HG03196 (cell line): ENCODE measurements around the gene TMUB2.
"Not testable (repeated sequence)": the region's sequence is repeated elsewhere in the genome, so short reads cannot be mapped to it uniquely, and the experiment has no call there.

ENCODE experiments used
- ATAC-seq: cut with Tn5 transposase; IDR thresholded peaks from one replicate; pipeline ENCODE4 v1.9.1; 2021; ENCODE audit not compliant: unreplicated experiment

TMUB2 gene

GRCh38 chr17:44218344-44219107, 31.8 kb downstream of the TMUB2 start:
- ATAC-seq = peak; percentile 31

DNA sequence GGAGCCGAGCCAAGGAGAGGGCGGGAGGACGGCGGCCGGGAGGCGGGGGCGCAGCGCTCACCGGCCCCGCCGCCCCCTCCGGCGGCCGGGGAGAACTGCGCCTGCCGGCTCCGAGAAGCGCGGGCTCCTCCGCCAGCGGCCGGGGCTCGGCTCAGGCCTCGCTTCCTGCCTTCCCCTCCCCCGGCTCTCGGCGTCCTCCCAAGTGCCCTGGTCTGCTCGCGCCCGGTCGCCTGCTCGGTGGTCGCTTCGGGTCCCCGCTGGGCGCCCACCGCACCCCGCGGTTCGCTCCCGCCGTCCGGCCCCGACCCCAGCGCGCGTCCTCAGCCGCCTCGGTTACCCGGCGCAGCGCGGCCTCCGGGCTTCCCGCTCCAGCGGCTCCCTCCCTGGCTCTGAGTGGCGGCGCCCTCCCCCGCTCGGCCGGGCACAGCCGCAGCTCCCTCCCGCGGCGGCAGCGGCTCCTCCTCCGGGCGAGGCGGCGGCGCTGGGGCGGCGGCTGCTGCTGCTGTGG, 32.4 kb downstream of the TMUB2 start:
- peak; percentile 32 for ATAC-seq

GRCh38 chr17:44219616-44220212, 32.9 kb downstream of the TMUB2 start, which contains the start of gene UBTF:
UBTF (minus strand) TSS chr17:44219675; CDS start chr17:44218229, 1,446 bp downstream.
- peak; percentile 9 for ATAC-seq

GRCh38 chr17:44220213-44221083, 33.7 kb downstream of the TMUB2 start:
- ATAC-seq = no peak

DNA sequence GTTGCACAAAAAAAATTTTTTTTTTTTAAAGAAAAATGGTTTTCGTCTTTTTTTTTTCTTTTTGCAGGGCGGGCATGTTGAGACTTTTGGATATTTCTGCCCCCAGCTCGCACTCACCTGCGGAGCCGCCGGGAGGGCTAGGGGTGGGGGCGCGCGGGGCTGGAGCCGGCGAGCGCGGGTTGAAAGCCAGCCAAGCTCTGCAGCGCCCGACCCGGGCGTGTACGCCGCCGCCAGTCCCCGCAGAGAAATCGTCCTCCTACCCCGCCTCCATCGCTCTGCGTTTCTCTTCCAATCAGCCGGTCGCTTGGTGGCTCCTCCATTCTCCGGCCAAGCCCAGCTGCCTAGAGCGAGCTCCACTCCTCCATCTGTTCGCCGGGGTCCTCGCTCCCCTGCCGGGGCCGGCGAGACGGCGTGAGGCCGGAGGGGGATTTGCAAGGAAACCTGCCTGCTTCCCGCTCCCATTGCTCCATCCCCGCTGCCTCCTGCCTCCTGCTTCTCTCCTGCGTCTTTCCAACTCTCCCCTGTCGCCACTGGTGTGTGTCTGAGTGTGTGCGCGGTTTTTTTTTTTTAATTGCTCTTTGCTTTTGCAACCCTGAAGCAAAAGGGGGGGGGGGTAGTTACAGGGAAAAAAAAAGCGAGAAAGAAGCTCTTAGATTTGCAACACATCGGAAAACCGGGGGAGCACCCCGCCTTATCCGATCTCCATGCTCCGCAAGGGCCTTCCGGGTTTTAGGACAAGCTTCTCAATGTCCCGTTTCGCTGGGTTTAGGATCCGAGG, 34.5 kb downstream of the TMUB2 start:
- ATAC-seq = no peak

GRCh38 chr17:44221862-44222111, 35.0 kb downstream of the TMUB2 start:
- ATAC-seq = no peak

GRCh38 chr17:44222112-44222869, 35.5 kb downstream of the TMUB2 start:
- ATAC-seq = no peak

- ATAC-seq = no peak
Measured at GRCh38 chr17:44223541-44224071, 36.8 kb downstream of the TMUB2 start.

- ATAC-seq = no peak
Measured at GRCh38 chr17:44229090-44229489, 42.3 kb downstream of the TMUB2 start.

GRCh38 chr17:44230140-44230539, 43.4 kb downstream of the TMUB2 start:
- no peak for ATAC-seq

DNA sequence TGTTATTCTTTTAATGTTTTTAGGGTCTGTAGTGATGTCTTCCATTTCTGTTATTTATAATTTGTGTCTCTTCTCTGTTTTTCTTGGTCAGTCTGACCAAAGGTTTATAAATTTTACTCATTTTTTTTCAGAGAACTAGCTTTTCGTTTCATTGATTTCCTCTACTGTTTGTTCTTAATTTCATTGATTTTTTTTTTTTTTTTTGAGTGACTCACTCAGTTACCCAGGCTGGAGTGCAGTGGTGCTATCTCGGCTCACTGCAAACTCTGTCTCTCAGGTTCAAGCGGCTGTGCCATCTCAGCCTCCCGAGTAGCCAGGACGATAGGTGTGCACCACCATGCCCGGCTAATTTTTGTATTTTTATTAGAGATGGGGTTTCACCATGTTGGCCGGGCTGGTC, 45.3 kb downstream of the TMUB2 start:
- no peak for ATAC-seq

- no peak for ATAC-seq
Measured at GRCh38 chr17:44233582-44233981, 46.8 kb downstream of the TMUB2 start.

DNA sequence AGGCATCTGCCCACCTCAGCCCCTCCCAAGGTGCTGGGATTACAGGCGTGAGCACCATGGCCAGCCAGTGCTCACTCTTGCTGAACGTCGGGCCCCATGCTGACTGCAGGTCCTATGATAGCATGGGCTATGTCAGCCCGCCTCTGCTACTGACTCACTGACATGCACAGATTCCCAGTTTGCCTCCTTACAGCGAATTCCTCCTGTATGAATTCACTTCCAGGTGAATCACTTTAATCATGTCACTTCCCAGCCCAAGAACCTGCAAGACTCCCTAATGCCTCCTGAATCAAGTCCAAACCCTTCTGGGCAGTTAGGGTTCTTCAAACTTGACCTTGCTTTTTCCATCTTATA, 48.8 kb downstream of the TMUB2 start:
- ATAC-seq = no peak

DNA sequence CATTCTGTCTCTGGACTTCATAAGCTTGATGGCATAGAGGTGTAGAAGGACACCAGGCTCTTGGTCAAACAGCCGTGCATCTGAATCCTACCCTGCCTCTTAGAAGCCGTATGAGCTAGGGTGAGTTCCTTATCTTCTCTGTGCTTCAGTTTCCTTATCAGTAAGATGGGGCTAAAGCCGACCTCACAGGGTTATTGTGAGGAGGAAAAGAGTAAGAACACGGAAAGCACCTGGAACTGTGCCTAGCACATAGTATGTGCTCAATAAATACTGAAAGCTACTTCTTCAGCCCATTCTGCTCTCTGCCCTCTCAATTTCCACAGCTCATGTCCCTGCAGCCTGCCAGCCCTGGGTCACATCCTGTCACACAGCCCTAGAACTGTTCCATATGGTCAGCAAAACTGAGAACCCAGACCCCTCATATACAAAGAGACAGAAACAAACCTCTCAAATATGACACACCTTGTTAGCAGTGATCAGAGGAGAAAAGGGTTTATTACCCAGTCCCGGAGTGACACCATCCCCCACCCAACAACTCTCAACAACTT, 49.7 kb downstream of the TMUB2 start:
- no peak for ATAC-seq

GRCh38 chr17:44237886-44238285, 51.1 kb downstream of the TMUB2 start:
- not testable (repeated sequence) for ATAC-seq

DNA sequence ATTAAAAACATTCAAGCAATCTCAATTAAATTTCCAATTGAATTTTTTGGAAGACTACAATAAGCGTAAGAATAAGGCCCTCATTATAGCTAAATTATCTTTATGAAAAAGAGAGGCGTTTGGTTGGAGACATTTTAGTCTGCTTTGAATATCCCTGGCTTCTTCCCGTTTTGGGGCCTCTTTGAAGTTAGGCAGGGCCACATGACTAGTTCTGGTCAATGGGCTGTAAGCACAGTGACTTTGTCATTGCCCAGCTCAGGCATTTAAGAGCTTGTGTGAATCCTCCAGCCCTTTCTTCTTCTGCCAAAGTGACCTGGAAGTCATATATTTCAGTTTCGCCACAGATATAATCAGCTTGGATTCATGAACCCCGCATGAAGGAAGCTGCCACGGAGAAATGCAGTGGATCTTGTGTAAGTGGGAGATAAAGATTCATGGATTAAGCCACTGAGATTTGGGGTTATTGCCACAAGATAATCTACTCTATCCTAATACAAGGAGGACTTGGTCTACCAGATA, 54.4 kb downstream of the TMUB2 start:
- ATAC-seq = no peak
